HG02840 (cell line): Measurements from ENCODE around the gene MBNL2.

Source experiments
- ATAC-seq: cut with Tn5 transposase; IDR thresholded peaks from one replicate; pipeline ENCODE4 v1.9.1; 2021; ENCODE audit warnings: mild to moderate bottlenecking, moderate library complexity, moderate number of reproducible peaks; ENCODE audit not compliant: unreplicated experiment, low FRiP score

Gene MBNL2

GRCh38 chr13:97231829-97232196, 9.7 kb downstream of the MBNL2 start:
- ATAC-seq = no peak

- ATAC-seq = no peak
Observed at GRCh38 chr13:97233499-97233898, 11.4 kb downstream of the MBNL2 start.

- no peak for ATAC-seq
Observed at GRCh38 chr13:97234236-97234635, 12.1 kb downstream of the MBNL2 start.

- ATAC-seq = no peak
Observed at GRCh38 chr13:97234742-97235141, 12.6 kb downstream of the MBNL2 start.

- no peak for ATAC-seq
Observed at GRCh38 chr13:97235549-97236231, 13.6 kb downstream of the MBNL2 start.

- ATAC-seq = no peak
Observed at GRCh38 chr13:97237388-97237787, 15.3 kb downstream of the MBNL2 start.

GRCh38 chr13:97238432-97238831, 16.3 kb downstream of the MBNL2 start:
- no peak for ATAC-seq

- no peak for ATAC-seq
Observed at GRCh38 chr13:97238883-97239282, 16.8 kb downstream of the MBNL2 start.

- no peak for ATAC-seq
Observed at GRCh38 chr13:97239306-97239705, 17.2 kb downstream of the MBNL2 start.

- ATAC-seq = no peak
Observed at GRCh38 chr13:97239943-97240787, 18.0 kb downstream of the MBNL2 start.

- no peak for ATAC-seq
Observed at GRCh38 chr13:97240788-97241734, 18.9 kb downstream of the MBNL2 start.

GRCh38 chr13:97241761-97242160, 19.6 kb downstream of the MBNL2 start:
- ATAC-seq = no peak

- no peak for ATAC-seq
Observed at GRCh38 chr13:97242755-97243497, 20.8 kb downstream of the MBNL2 start.

- ATAC-seq = no peak
Observed at GRCh38 chr13:97243915-97244781, 22.0 kb downstream of the MBNL2 start.

GRCh38 chr13:97245011-97245410, 22.9 kb downstream of the MBNL2 start:
- ATAC-seq = no peak

- no peak for ATAC-seq
Observed at GRCh38 chr13:97246596-97247158, 24.5 kb downstream of the MBNL2 start.

GRCh38 chr13:97248243-97248642, 26.1 kb downstream of the MBNL2 start:
- ATAC-seq = no peak

GRCh38 chr13:97249093-97249795, 27.1 kb downstream of the MBNL2 start:
- ATAC-seq = no peak
